HG03460 (cell line): ENCODE data around the gene CLASP1.
"Not testable (repeated sequence)": the region's sequence is repeated elsewhere in the genome, so short reads cannot be mapped to it uniquely, and the experiment has no call there.

Experiments used
- ATAC-seq: cut with Tn5 transposase; IDR thresholded peaks from one replicate; pipeline ENCODE4 v1.9.1; 2021; ENCODE audit not compliant: unreplicated experiment

The CLASP1 gene

DNA sequence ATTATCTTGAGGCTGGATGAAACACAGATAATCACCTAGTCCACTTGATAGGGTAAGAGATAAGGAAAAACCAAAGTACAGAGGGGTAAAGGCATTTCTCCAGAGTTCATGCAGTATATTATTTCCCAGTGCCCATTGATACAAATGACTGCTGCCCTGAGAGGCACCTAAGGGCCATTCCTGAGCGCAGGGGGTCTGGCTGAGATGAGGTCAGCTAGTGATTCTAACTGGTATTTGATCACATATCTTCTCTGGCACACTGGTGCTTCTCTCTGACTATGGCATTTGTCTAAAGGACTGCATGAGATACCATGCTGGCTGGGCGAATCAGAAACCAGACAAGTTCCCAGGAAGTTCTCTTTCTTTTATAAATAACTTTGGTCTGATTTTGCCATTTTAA lies 291.0 kb downstream of the CLASP1 start:
- no peak for ATAC-seq

DNA sequence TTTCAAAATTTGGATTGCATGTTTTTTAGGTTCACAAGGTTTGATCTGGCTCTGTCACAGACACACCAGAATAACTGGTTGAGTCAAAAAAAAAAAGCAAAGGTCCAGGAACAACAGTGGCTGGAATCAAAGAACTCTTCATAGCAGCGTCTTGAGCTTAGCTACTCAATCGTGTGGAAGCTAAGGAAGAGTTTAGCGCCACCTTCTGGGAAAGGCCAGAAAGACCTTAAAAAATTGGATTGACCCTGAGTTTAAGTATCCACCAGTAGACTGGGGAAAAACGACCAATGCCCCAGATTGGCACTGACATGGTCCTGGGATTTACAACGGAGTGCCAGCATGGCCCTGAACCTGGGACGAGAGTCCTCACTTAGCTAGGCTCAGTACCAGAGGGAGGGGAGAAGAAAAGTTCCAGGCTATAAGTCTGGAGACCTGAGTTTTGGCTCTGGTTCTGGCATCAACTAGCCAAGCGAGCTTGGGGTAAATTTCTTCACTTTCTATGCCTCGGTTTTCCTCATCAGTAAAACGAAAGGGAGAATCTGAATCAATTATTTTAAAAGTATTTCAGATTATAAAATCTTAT lies 293.1 kb downstream of the CLASP1 start:
- no peak for ATAC-seq

DNA sequence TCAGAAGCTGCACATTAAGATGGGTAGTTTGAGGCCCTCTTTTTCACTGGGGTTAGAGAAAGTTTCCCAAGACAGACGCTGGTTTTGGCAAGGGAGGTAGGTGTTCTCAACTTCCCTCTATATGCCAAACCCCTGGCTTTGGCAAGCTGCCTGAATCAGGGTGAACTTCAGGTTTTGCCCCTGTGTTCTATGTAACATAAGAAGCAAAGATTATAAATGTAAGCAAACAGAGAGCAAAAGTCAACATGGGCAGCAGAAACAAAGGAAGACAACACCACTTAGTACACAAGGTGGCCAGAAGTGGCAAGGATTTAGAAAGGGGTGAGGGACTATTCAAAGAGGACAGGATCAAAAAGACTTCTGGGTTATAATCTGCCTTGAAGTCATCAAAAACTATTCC lies 293.8 kb downstream of the CLASP1 start:
- ATAC-seq: no peak

DNA sequence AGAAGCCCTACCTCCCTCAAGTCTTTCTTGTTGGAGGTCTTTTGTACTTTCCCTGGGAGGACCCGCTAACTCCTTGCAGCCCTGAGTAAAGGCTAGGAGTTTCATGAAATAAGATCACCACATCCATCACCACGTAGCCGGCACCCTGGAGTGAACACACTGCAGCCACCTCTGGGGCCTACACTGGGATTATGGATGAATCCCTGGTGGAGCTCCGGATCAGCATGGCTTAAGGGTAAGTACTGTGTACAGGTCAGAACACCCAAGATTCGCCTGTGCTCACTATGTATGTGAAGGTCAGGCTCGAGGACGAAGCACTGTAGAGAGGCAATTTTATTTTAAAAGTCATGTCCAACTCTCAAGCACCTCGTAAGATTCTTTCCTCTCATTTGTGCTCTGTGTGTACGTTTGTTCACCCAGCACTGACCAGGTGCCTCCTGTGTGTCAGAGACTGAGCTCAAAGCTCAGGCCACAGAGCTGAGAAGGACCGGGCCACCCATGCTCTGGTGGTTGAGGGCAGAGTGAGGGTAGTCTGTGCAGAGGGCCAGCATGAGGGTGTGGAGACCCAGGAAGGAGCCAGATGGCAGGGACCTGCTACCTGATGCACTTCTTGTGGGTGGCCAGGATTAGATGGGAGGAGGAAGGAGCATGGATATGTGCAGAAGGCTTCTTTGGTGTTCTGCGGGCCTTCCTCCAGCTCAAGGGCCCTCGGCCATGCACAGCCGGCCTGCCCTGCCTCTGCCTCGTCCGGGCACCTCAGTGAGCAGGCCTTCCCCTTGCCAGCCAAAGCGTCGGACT lies 297.5 kb downstream of the CLASP1 start:
- ATAC-seq: no peak

DNA sequence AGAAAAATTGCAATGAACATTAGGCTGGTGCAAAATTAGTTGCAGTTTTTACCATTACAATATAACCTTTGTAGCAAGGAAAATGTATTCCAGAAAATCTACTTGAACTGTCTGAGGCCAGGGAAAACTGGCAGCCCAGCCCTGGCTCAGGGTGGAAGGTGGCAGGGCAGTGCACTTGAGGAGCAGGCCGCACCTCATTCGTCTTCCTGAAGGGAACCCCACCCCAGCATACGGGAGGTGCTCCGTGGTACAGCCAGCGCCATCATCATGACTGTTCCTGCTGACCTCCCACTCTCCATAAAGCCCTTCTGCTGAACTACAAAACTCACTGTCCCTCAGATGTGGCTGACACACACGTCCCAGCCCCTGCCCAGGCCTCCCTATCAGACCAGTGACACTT lies 298.4 kb downstream of the CLASP1 start:
- no peak for ATAC-seq

- ATAC-seq: no peak
These were observed 298.9 kb downstream of the CLASP1 start for GRCh38 chr2:121350402-121350775.

GRCh38 chr2:121349721-121350401 lies 299.4 kb downstream of the CLASP1 start:
- no peak for ATAC-seq

GRCh38 chr2:121348128-121348740 lies 301.0 kb downstream of the CLASP1 start:
- ATAC-seq: no peak

DNA sequence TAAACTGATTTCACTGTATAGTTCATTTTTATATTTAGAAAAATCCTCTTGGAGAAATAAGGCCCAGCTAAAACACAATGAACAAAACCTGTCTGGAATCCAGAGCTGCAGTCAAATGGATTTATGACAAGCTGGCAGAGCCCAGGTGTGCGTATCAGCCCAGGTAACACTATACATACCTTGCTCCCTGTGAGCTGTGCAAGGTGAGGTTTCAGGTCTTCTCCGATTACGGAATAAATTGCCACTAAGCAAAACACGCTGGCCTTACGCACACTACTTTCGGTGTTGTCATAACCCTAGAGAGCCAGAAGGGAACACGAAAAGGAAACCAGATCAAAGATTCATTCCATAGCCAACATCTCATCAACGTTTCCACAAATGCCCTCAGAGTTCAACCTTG lies 302.4 kb downstream of the CLASP1 start:
- ATAC-seq: no peak

- ATAC-seq: no peak
These were observed 302.9 kb downstream of the CLASP1 start for GRCh38 chr2:121346407-121346806.

DNA sequence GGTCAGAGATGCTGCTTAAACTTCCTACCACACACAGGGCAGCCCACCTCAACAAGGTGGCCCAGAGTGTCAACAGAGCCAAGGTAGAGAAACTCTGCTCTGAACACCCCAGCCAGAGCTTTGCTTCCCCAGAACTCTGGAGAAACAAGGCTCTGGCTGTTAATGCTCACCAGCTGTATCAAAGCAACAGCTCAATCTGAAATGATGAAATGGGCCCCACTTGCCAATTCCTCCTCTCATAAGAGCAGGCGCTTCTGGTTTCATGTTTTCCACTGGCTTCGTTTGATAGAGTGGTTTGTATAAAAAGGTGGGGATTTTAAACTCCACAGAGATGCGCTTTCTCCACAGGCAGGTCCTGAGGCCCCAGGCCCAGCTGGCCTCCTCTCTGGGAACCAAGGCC lies 303.4 kb downstream of the CLASP1 start:
- no peak for ATAC-seq

GRCh38 chr2:121345101-121345500 lies 304.2 kb downstream of the CLASP1 start:
- no peak for ATAC-seq

DNA sequence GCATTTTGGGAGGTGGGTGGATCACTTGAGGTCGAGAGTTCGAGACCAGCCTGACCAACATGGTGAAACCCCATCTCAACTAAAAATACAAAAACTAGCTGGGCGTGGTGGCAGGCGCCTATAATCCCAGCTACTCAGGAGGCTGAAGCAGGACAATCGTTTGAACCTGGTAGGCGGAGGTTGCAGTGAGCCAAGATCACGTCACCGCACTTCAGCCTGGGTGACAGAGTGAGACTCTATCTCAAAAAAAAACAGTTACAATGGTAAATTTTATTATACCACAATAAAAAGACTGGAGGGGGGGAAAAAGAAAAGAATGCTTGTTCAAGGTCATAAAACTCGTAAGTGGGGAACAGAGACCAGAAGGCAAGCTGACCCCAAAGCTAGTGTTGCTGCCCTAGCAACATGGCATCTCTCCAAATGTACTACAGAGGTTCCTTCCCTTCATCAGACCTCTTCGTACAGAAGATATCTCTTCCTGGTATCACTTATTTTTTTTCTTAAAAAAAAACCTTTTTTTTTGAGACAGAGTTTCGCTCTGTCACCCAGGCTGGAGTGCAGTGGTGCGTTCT lies 305.3 kb downstream of the CLASP1 start:
- not testable (repeated sequence) for ATAC-seq

GRCh38 chr2:121343191-121343590 lies 306.1 kb downstream of the CLASP1 start:
- ATAC-seq: no peak

DNA sequence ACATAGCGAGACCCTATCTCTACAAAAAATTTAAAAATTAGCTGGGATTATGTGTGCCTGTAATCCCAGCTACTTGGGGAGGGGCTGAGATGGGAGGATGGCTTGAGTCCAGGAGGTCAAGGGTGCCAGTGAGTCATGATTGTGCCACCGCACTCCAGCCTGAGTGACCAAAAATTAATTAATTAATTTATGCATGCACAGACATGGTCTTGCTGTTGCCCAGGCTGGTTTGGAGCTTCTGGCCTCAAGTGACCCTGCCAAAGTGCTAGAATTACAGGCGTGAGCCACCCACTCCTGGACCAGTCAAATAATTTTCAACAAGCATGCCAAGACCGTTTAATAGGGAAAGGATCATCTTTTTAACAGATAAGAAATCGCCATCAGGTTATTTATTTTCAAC lies 306.5 kb downstream of the CLASP1 start:
- ATAC-seq: no peak

DNA sequence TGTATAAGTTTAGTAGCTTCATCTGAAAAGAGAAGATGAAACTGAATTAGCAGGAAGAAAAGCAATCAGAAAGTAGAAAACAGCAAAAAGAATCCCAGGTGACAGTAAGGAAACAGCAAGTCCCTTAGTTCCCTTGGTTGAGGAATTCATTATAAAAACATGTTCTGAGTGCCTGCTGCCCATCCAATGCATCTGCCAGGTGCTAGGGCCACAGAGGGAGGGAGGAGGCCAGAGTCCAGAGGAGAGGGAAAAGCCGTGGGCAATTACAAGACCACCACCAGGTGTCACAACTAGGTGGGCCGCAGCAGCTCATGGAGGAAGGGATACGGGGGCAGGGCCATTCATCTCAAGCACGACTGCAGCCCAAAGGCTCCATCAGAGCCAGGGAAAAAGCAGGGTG lies 308.3 kb downstream of the CLASP1 start:
- no peak for ATAC-seq

- no peak for ATAC-seq
These were observed 311.0 kb downstream of the CLASP1 start for GRCh38 chr2:121338281-121338680.

- no peak for ATAC-seq
These were observed 312.6 kb downstream of the CLASP1 start for GRCh38 chr2:121336528-121337294.

DNA sequence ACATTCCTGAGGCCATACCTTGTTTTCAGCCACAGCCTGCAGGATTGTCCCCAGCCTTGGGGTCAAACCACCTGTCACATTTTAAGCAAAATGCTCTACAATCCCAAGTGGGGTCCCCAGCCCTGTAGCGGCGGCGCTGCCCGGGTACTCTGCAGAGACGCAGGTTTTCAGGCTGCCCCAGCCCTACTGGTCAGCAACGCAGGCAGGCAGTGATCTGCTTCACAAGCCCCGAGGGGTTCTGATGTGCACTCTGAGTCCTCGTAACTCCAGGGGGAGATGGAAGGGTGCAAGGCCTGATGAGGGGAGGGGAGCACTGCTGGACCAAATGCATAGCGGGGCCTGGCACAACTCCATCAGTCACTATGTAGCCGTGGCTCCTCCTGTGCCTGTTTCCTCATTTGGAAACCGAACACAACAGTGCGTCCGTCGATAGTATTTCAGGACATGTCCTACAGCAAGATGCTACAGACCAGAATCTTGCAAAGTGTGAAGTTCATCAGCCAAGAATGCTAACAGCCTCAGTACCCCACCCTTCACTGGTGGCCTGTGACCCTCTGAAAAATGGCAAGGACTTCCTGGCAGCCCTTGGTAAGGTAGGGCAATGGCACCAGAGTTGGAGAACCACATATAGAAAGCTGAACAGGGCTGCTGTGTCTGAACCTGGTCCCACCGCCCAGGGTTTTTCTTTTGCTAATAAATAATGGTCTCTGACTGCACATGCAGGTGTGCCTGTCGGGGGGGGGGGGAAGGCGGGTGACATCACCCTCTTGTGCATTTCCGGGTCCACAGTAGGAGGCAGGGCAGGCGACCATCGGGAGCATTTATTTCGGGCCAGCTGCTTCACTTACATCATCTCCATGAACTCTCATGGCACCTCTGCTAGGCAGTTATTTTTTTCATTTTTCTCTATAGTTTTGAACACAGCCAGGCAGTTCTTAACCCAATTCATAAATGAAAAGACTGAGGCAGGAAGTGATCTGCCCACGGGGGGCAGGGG lies 313.7 kb downstream of the CLASP1 start:
- ATAC-seq: no peak
